NCI-H2196 (cell line): ENCODE data around the gene ADGRB2.

Experiments
- DNase-seq: peaks from one replicate; lab custom pipeline; 2025; ENCODE audit not compliant: unreplicated experiment; lab: John Stamatoyannopoulos, UW

The ADGRB2 gene

DNA sequence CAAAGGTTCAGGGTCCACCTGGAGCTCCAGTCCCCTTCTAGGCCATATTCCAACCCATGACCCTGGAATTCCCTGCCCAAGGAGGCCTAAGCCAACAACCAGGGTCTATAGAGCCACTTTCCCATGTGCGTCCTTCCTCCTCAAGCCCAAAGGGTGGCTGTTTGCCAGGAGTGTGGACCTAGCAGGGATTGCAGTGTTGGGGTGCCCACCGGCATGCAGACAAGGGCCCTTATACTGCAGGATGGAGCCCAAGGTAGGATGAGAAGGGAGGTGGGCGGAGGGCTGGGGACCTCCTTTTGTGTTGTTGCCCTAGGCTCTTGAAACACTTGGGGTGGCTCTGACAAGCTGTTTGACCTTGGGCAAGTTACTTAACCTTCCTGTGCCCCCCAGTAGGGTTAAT is 19.7 kb upstream of the ADGRB2 start:
- DNase-seq: no peak

DNA sequence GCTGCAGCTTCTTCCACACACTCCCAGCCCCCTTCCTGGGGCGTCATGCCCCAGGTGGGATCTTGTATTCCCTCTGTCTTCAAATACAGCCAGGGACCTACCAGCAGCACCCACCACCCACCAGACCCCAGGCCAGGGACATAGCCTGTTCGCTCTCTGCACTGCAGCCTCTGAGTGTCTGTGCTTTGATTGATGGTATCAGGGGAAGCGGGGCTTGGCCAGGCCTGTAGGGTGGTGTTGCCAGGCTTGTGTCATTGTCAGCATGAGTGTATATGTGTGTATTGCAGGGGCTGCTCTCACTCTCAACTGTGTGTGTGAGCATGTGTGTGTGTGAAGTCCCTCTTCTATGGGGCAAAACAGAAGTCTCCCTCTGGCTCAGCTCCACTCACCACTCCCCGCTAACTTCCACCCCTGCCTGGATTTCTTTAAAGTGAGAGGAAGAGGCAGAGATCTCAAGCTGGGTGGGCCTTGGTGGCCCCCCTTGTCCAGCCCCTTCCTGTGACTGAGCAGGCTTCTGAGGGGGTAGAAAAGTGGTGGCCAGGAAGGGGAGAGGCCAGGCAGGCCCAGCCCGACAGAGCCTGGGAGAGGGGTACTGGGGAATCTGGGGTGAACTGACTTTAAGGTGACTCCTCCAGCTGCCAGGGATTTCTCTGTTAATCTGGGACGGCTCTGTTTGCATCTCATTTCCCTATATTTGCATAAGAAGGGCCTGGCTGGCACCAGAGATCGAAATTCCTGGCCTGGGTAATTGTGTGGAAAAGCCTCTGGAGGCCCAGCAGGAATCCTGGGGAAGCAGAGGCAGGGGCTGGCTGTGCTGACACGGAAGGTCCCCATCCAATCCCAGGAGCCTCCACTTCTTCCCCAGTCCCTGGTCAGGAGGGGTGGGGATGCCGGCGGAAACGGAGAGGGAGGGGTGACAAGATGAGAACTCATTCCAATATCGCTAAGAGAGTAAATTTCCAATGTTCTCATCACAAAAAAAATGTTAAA is 18.6 kb upstream of the ADGRB2 start:
- DNase-seq: no peak

DNA sequence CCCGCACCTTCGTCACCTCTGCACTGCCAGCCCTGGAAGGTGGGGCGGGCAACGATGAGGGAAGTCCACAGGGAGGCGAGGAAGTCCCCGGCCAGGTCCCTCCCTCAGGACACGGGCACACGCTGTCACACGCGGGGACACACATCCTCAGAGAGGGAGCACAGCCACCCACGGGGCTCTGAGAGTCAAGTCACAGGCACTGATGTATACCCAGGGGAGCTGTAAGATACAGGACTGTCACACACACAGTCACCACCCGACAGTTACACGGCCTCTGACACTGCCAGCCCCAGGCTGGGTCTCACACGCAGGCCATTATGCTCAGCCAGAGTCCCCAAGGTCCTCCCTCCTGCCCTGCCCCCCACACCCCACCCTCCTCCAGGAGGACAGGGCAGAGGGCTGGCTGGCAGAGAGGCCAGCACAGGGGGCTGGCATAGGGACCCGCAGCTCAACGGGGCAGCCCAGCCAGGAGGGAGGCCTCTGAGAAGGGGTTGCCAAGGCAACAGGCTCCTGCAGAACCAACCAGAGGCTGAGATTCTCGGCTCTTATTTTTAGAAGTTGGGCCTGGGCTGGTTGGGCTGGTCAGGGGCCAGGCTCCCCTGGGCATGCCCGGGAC is 17.7 kb upstream of the ADGRB2 start:
- DNase-seq: no peak

DNA sequence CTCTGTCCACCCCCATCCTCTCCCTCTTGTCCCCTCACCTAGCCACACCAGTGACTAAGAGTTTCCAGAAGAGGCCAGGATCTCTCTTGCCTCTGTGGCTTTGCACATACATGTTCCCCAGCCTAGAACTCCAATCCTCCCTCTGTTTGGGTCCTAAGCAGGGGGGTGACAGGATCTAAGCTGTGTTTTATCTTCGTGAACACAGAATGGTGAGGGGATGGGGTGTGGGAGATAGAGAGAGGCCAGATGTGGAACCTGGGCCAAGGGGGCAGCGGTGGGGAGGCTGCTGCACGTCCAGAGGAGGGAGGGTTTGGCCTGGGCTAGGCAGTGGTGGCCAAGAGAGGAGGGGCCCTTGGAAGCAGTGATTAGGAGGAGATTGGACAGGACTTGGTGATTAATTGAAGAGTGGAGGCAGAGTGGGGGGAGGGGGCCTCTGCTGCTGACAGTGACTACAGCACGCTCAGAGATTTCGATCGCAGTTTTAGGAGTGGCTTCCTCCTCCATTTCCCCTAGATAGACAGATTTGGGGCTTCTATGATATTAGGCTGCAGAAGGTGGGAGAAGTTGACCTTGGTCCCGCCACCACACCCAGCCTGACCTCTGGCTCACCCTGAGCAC is 17.1 kb upstream of the ADGRB2 start:
- DNase-seq: no peak

DNA sequence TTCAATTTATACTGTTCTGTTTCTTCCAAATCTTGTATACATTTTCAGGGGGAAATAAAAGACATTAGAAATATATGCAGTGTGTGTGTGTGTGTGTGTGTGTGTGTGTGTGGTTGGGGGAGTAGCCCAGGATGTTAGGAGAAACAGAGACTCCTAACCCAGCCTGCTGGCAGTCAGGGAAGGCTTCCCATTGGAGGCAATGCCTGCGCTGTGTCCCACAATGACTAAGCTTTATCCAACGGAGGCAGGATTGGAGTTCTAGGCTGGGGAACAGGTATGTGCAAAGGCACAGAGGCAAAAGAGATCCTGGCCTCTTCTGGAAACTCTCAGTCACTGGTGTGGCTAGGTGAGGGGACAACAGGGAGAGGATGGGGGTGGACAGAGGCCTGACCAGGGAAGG is 16.5 kb upstream of the ADGRB2 start:
- no peak for DNase-seq

DNA sequence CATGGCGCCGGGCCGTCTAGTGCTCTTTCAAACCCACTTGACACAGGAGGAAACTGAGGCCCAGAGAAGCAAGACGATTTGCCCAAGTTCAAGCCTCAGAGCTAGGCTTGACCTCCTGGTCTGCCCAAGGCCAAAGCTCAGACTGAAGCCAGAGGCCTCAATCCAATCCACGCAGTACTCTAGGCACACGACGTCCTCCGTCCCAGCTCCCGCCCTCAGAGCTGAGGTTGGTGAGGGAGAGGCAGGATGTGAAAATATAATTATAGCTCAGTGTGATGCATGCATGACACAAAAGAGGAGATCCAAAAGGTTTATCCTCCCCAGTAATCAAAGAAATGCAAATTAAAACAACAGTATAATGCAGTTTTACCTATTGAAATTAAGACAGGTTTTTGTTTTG is 15.5 kb upstream of the ADGRB2 start:
- no peak for DNase-seq

DNA sequence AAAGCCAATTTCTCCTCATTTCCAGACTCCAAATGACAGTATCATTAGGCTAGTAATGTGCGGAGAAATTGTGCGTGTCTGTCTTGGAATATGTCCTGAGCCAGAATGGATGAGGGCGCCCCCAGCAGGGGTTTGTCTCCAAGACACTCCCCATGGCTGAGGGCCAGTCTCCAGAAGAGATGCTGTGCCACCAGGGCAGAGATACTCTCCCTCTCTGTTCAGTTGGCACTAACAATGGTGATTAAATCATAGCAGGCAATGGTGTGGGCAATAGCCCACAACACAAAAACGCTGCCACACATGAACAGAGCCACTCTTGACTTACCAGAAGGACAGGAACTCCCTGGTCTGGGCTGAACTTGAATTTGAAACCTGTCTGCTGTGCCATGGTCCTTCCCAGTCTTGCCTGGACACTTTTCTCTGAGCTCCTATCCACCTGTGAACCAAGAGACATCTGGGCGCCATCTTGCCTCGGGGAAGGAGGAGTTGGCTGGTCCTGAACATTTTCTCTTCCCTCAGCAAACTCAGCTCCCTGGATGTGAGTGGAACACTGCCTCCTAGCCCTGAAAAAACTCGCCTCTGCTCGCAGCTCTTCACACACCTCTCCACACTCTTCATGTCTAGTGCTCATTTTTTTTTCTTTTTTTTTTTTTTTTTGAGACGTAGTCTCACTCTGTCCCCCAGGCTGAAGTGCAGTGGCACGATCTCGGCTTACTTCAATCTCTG is 14.8 kb upstream of the ADGRB2 start:
- no peak for DNase-seq

DNA sequence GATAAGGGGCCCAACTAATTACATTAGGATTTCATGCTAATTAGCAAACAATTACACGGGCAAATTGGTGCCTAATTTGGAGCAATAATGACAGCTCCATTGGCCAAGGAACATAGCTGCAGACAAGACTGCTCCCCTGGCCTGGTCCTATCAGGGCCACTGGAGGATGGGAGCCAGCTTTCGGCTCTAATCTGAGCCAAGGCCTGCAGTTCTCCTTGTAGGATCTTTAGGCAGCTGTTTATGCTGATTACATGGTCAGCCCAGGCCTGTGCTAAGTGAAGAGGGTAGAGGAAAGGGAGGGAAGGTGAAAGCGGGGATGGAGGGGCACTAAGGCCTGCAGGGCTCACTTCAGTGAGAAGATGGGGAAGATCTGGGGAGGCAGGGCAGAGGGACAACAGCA is 12.4 kb upstream of the ADGRB2 start:
- DNase-seq: no peak

DNA sequence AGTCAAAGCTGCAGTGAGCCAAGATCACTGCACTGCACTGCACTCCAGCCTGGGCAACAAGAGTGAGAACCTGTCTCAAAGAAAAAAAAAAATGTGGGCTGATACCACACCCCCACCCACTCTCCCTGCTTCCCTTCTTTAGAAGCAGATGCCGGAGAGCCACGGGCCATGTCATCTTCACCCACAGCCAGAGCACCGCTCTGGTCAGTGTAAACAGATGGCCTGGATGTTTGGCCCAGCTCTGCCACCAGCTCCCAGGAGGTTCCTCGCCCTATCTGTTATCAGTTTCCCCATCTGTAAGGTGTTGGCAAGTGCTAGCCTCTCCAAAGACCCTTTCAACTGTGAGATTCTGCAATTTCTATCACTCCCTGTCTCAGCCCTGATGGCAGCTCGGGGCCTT is 11.9 kb upstream of the ADGRB2 start:
- no peak for DNase-seq

DNA sequence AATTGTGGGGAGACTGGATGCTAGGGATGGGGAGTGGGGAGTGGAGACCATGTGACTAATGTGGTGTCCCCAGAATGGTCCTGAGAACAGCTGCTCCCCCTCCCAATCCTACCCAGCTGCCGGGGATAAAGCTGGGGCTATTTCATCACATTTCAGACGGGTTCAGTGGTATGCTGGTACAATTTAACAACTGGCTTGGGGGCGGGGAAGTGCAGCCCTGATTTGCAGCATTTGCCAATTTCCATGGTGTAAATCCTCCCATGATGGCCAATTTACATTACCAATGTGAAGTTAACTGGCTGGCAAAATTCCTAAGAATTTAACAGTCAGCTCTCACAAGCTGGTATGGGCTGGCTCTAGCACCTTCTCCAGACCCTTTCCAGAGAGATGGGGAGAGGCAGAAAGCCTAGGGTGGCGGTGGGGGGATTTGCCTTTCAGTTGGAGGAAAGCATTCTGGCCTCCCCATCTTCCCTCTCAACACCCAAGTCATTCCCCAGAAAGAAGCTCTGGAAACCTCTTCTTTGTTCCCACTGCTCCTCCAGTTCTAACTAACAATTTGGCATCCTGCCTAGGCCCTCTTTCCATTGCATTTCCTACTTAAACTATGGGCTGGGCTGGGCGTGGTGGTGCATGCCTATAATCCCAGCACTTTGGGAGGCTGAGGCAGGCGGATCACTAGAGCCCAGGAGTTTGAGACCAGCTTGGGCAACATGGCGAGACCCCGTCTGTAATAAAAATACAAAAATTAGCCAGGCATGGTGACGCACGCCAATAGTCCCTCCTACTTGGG is 11.3 kb upstream of the ADGRB2 start:
- DNase-seq: no peak

DNA sequence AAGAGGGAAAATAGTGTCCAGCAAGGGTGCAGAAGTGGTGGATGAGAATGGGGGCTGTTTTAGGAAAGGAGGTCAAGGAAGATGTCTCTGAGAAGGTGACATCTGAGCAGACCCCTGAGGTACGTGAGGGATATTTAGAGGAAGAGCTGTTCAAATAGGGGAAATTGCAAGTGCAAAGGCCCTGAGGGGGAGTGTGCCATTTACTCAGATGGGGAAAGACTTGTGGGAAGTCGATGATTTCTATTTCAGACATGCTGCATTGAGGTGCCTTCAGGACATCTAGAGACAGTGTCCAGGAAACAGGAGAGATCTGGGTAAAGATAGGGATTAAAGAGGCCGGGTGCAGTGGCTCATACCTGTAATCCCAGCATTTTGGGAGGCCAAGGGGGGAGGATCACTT is 10.4 kb upstream of the ADGRB2 start:
- no peak for DNase-seq

DNA sequence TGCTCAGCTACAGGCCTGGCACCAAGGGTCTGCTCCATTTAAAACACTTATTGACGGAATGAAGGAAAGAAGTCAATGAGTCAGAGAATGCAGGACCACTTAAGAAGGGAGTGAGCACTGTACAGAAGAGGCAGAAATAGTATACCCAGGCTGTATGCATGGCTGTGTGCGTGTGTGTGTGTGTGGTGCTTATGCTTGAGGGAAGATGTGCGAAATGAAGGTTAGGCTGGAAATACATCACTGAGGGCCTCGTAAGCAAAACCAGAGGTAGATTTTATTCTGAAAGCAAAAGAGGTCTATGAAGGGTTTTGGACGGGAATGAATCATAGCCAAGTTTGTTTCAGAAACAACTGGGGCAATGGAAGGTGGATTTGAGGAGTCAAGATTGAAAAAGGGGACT is 9.7 kb upstream of the ADGRB2 start:
- no peak for DNase-seq

DNA sequence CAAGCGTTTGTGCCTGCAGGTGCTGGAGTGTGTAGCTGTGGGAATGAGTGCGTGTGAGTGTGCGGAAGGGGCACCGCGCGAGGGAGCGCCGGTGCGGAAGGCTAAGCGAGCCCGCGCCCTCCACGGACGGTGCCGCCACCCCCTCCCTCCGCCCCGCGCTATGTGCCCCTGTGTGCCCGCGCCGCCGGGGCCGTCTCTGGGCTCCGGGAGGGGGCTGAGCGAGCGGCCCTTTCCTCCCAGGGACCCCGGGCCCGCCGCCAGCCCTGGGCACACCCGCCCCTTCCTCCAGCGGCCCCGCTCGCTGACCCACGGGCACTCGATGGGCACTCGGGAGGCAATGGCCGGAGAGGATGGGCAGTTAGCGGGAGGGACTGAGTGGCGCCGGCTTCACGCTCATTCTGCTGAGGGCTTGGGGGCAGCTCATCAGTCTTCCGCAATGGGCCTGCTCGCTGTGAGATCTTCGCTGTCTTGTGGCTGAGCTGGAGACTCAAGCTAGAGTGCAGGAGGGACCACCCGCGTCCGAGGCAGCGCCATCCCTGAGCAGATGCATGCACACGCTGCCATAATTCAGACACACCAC is 8.6 kb upstream of the ADGRB2 start:
- DNase-seq: no peak

DNA sequence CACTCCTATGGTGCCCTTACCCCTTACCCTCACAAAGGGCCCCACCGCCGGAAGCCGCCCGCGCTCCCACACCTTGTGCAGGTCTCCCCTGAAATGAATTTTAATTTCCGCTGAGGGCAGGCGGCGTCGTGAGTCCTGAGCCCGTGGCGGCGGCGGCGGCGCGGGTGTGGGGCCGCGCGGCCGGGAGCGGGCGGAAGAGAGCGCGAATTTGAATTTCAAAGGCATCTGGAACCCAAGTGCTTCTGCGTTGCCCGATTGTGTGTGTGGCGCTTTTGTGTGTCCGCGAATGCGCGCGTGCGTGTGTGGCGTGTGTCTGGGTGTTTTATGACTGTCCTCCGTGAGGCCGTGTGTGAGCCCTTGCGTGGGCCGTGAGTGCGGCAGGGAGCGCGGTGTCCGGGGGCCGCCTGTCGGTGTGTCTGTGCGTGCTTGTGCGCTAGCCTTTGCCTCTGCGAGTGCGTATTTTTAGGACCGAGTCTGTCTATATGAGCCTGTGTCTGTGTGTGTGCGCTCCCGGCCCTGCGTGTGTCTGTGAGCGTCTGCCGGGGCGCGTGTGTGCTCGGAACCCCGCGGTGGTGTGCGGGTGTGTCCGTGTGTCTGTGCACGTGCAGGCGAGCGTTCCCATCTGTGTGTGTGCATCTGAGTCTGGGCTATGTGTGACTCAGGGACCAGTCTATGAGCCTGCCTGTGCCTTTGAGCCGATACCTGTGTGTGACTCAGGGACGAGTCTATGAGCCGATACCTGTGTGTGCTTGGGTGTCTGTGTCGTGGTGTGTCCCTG is 7.9 kb upstream of the ADGRB2 start:
- DNase-seq: no peak

DNA sequence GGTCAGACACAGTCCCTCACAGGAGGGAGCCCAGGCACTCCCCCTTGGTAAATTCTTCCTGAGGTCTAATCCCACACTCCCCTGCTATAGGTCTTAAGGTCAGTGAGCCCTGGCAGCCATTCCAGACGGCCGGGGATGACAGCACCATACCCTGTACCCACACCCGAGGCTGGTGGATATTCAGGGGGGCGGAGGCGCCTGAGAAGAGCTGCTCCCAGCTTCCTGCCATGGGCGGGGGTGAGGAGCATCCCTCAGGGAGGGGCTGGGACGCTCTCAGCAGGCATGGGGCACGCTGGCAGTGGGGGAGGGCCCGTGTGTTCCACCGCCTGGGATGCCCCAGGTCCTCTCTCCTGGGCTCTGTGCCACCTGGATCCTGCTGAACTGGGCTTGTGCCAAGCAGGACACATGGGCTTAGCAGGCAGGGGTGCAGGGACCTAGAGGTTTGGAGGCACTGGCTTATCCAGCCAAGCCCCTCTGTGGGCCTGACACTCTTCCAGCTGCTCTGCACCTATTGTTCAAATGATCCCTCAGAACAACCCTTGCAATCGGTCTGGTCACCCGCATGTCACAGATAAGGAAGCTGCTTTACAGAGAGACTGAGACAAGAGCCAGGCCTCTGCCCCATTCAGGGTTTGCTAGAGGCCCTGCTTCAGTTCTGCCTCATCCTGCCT is 5.7 kb upstream of the ADGRB2 start:
- peak; percentile 80 for DNase-seq

DNA sequence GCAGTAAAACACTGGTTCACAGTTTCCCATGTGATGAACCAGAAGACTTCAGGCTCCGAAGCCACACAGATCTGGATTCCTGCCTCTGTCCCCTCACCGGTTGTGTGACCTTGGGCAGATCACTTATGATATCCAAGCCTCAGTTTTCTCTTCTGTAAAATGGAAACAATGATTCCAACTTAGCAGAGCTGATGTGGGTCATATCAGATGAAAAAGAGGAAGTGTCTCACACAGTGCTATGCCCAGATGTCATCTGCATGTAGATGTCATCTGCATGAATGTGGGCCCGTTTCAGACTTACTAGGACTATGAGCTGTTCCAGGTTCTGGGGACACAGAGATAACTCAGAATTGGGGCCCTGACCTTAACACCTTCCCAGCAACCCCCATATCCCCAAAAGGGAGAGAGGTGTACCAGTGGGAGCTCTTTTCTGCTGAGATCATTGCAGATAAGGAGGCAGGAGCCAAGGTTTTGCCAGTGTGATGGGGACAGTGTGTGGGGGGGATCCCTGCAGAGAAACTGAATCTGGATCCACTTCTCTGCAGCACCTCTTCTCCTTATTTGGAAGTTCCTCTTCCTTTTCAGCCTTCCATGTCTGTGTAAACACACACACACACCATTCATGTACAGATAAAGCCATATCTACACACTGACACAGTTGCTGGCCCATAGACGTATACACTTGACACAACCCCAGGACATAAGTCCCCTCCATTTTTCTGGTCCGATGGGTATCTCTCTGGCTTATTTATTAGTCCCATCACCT is 5.0 kb upstream of the ADGRB2 start:
- peak; percentile 25 for DNase-seq

DNA sequence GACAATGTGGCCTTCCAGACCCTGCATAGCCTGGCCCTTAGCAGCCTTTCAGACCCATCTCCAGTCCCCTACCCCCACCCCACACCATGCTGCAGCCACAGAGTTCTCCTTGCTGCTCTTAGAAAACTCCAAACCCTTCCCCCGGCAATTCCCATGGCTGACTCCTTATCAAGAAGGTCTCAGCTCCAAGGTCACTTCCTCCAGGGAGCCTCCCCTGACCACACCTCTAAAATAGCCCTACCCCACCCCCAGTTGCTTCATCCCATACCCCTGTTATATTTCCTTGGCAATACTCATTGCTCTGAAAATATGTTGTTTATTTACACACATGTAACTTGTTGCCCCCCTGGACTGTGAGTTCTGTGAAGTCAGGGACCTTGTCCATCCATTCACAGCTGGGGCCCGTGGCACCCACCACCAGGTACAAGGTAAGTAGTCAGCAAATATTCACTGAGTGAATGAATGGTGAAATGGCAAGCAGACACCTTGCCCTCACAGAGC is 4.3 kb upstream of the ADGRB2 start:
- no peak for DNase-seq

DNA sequence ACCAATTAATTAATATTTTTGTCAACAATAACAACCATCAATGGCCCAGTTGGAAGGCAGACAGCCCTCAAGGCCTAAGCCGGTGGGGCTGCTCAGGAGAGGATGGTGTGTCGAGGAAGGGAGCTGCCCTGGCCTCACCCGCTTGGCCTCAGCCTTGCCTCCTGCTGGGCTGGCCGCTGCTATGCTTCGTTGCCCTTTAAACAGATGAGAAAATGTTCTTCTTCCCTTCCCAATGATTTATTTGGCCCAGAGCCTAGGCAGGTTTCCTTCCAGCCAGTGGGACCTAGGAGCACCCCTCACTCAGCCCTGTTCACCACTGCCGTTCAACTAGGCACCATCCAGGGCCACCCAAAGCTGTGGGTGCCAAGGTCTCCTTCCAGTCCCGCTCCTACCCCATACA is 3.1 kb upstream of the ADGRB2 start:
- peak; percentile 25 for DNase-seq
